Fibroblast of lung (primary cell): ENCODE results near the gene CD52. TPM values are rescaled to one million over a fixed set of nuclear protein-coding genes. Genes with fewer than 3 reads are reported as not detected.

Experiments used
- DNase-seq, 2 donors: peaks; one replicate each; pipeline versions ENCODE4 v3.0.0 to v3.0.0-alpha.2; 2010; ENCODE audit warnings: low read depth in 2 of 2
- H2AFZ ChIP-seq: 2 replicates; pipeline ENCODE4 v1.5.1; 2012; ENCODE audit warnings: low read length, control low read depth, inconsistent platforms
- H3K27ac ChIP-seq: 2 replicates; pipeline ENCODE4 v1.5.1; 2011; ENCODE audit warnings: low read length, control low read depth; ENCODE audit not compliant: insufficient read depth
- H3K27me3 ChIP-seq: 2 replicates; pipeline ENCODE4 v1.5.1; 2011; ENCODE audit warnings: mild to moderate bottlenecking, low read length; ENCODE audit not compliant: control insufficient read depth, insufficient read depth
- H3K36me3 ChIP-seq: 2 replicates; pipeline ENCODE4 v1.5.1; 2011; ENCODE audit warnings: low read length; ENCODE audit not compliant: control insufficient read depth, insufficient read depth
- H3K4me1 ChIP-seq: 2 replicates; pipeline ENCODE4 v1.5.1; 2011; ENCODE audit warnings: low read length; ENCODE audit not compliant: control insufficient read depth, insufficient read depth; ENCODE audit errors: extremely low read depth
- H3K4me2 ChIP-seq: 2 replicates; pipeline ENCODE4 v1.5.1; 2011; ENCODE audit warnings: low read length, control low read depth; ENCODE audit not compliant: insufficient read depth; ENCODE audit errors: extremely low read depth
- H3K4me3 ChIP-seq, 4 experiments: fragments of 200-600 bp in 1 of 4; sonication (generic) in 1 of 4; replicated peaks in 1 of 4; 2 replicates each; pipeline ENCODE4 v1.5.1; 2011 to 2016; ENCODE audit warnings: low read length in 4 of 4, low read depth in 3 of 4, mild to moderate bottlenecking in 3 of 4, control low read depth in 2 of 4, inconsistent platforms in 1 of 4, mixed read lengths in 1 of 4; ENCODE audit not compliant: insufficient read depth in 1 of 4; ENCODE audit errors: control extremely low read depth in 1 of 4
- H3K79me2 ChIP-seq: 2 replicates; pipeline ENCODE4 v1.5.1; 2012; ENCODE audit warnings: mild to moderate bottlenecking, low read length, inconsistent platforms; ENCODE audit not compliant: control insufficient read depth, insufficient read depth
- H3K9ac ChIP-seq: 2 replicates; pipeline ENCODE4 v1.5.1; 2011; ENCODE audit warnings: mild to moderate bottlenecking, low read length, control low read depth; ENCODE audit not compliant: insufficient read depth
- H3K9me3 ChIP-seq: 2 replicates; pipeline ENCODE4 v1.5.1; 2012; ENCODE audit warnings: low read depth, low read length; ENCODE audit not compliant: control insufficient read depth, insufficient read depth
- H4K20me1 ChIP-seq: 2 replicates; pipeline ENCODE4 v1.5.1; 2011; ENCODE audit warnings: low read length; ENCODE audit not compliant: control insufficient read depth, insufficient read depth; ENCODE audit errors: extremely low read depth
- EZH2 ChIP-seq: IDR thresholded peaks from 2 replicates; pipeline ENCODE4 v1.5.1; 2012; ENCODE audit warnings: low read length, control low read depth, mild to moderate bottlenecking; ENCODE audit errors: missing control alignments
- polyA plus RNA-seq, 2 donors: library from polyadenylated mRNA; depleted of rRNA in 1 of 2; stranded (reverse) in 1 of 2; unstranded in 1 of 2; fragments of >200 nt; gene quantifications; 2 replicates each; pipeline ENCODE4 v1.2.1, GENCODE V29; 2011 to 2012; ENCODE audit warnings: missing spikeins in 1 of 2
- total RNA-seq: library from RNA; depleted of rRNA; stranded (reverse); fragments of >200 nt; gene quantifications from 2 replicates; pipeline ENCODE4 v1.2.1, GENCODE V29; 2014
- TF ChIP-seq, protein P1 (sequence below), 2 donors: IDR thresholded peaks in 1 of 2; conservative IDR thresholded peaks in 1 of 2; 1 replicate in 1 of 2; 2 replicates in 1 of 2; pipeline ENCODE4 v1.5.1; 2011 to 2012; ENCODE audit warnings: low read length in 2 of 2, control low read depth in 1 of 2, inconsistent platforms in 1 of 2, low read depth in 1 of 2, mild to moderate bottlenecking in 1 of 2

Gene CD52
- total and polyA plus RNA-seq, 2 donors (not counting 1 experiment from before 2014, with no cell fraction given) = 0.31 TPM; not detected in 1

DNA sequence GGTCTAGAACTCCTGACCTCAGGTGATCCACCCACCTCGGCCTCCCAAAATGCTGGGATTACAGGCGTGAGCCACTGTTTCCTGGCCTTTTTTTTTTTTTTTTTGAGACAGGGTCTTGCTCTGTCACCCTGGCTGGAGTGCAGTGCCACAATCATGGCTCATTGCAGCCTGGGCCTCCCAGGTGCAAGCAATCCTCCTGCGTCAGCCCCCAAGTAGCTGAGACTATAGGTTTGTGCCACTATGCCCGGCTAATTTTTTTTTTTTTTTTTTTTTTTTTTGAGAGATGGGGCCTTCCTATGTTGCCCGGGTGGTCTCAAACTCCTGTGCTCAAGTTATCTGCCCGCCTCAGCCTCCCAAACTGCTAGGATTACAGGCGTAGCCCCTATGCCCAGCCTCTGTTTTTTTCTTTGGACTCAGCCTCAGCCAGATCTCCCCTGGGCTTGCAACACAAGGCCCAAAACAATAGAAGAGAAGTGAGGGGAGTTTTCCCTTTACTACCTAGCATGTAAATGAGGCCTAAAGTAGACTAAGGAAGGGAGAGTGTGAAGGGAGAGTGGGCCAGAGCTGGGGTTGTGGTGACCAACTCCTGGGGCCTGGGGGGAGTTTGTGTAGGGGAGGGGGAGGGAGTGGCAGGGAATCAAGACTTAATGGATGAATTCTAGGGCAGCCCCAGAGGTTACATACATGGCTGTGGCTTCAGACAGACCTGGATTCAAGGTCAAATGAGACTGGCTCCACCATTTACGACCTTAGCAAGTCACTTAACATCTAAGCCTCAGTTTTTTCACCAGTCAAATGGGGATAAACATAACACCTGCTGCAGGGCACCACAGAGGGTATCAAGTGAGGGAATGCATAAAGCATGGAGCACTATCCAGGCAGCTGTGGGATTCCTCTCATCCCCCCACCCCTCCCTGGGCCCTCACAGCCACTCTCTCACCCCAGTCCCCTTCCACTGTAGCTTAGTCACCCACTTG is 1.6 kb upstream of the CD52 start:
- Histone ChIP-seq H3K36me3 (no peaks in the 10 kb centered on the region), H3K4me1 (peaks cover 3% of the 10 kb centered on the region), H3K9me3 (no peaks in the 10 kb centered on the region), H3K27me3 (no peaks in the 10 kb centered on the region), H3K9ac (no peak overlapping the region), H3K27ac (no peak overlapping the region), H3K4me3 (no peak overlapping the region), H3K79me2 (no peaks in the 10 kb centered on the region), H2AFZ (no peak overlapping the region), H4K20me1 (no peaks in the 10 kb centered on the region), H3K4me2 (no peak overlapping the region)
- TF ChIP-seq, protein P1, sequence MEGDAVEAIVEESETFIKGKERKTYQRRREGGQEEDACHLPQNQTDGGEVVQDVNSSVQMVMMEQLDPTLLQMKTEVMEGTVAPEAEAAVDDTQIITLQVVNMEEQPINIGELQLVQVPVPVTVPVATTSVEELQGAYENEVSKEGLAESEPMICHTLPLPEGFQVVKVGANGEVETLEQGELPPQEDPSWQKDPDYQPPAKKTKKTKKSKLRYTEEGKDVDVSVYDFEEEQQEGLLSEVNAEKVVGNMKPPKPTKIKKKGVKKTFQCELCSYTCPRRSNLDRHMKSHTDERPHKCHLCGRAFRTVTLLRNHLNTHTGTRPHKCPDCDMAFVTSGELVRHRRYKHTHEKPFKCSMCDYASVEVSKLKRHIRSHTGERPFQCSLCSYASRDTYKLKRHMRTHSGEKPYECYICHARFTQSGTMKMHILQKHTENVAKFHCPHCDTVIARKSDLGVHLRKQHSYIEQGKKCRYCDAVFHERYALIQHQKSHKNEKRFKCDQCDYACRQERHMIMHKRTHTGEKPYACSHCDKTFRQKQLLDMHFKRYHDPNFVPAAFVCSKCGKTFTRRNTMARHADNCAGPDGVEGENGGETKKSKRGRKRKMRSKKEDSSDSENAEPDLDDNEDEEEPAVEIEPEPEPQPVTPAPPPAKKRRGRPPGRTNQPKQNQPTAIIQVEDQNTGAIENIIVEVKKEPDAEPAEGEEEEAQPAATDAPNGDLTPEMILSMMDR (conservative IDR thresholded peaks at IDR 0.05 in 1 of 2, IDR thresholded peaks at IDR 0.05 in 1 of 2; ENCODE audit: low read depth in 1 of 2, low read length in 2 of 2) = no peak
- TF ChIP-seq EZH2 = no peak
- DNase-seq = no peak

DNA sequence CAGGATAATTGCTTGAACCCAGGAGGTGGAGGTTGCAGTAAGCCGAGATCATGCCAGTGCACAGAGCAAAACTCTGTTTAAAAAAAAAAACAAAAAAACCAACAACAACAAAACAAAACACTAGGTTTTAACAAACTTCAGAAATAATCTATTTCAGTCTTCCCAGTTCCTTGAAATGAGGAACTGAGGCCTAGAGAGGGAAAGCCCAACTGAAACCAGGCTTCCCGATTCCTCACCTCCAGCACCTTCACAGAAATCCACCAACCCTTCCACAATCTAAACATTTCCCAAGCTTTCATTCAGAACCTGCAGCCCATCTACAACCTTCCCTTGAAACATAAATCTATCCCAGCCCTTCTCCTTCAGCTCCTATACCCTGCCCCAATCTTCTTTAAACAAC is 612 bp upstream of the CD52 start:
- Histone ChIP-seq H3K27ac (no peak overlapping the region), H3K27me3 (no peaks in the 10 kb centered on the region), H3K4me1 (peaks cover 6% of the 10 kb centered on the region), H3K4me2 (no peak overlapping the region), H4K20me1 (no peaks in the 10 kb centered on the region), H3K4me3 (no peak overlapping the region), H3K9ac (no peak overlapping the region), H3K36me3 (no peaks in the 10 kb centered on the region), H3K9me3 (no peaks in the 10 kb centered on the region), H2AFZ (no peak overlapping the region), H3K79me2 (no peaks in the 10 kb centered on the region)
- TF ChIP-seq EZH2 = no peak
- TF ChIP-seq, protein P1 (conservative IDR thresholded peaks at IDR 0.05 in 1 of 2, IDR thresholded peaks at IDR 0.05 in 1 of 2; ENCODE audit: low read depth in 1 of 2, low read length in 2 of 2) = no peak
- DNase-seq = no peak

DNA sequence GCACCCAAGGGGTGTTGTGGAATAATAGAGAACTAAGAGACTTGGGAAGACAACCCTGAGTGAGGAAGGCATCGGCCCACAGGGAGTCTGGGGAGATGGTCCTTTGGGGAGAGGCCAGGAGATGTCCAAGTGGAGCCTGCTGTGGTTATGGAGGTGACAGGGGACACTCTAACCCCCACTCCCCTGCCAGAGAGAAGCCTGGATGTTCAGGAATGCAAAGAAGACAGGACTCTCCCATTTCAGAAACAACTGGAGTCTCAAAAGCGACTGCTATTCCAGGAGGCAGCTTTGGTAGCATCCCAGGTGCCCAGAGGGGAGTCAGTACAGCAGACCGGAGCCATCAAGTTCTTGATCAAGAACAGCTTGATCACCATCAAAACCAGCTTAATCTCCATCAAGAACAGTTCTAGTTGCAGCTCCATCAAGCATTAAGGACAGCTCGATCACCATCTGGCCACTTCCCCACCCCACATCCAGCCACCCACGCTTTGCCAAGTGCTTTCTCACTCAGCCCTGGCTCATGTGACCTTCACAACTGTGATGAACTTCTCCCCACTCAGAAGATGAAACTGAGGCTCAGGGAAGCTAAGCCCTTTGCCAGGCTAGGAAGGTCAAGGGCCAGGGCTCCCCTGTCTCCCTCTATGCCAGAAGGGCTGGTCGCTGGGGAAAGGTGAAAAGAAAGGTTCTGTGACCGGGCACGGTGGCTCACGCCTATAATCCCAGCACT is 743 bp downstream of the CD52 start:
- TF ChIP-seq, protein P1 (conservative IDR thresholded peaks at IDR 0.05 in 1 of 2, IDR thresholded peaks at IDR 0.05 in 1 of 2; ENCODE audit: low read depth in 1 of 2, low read length in 2 of 2) = no peak
- TF ChIP-seq EZH2 = no peak

More for the DNA sequence above, 743 bp downstream of the CD52 start:
- Histone ChIP-seq H4K20me1 (no peaks in the 10 kb centered on the region), H3K4me2 (no peak overlapping the region), H3K4me1 (peaks cover 6% of the 10 kb centered on the region), H3K9ac (no peak overlapping the region), H2AFZ (no peak overlapping the region), H3K27ac (no peak overlapping the region), H3K36me3 (no peaks in the 10 kb centered on the region), H3K79me2 (no peaks in the 10 kb centered on the region), H3K27me3 (no peaks in the 10 kb centered on the region), H3K9me3 (no peaks in the 10 kb centered on the region), H3K4me3 (no peak overlapping the region)
- no peak for DNase-seq
